Pancreas (tissue), 10 donors: ENCODE results near the gene WDR49. TPM values are rescaled to one million over a fixed set of nuclear protein-coding genes. Genes with fewer than 3 reads are reported as not detected.

Experiments
- ATAC-seq, 4 donors: fragments of 200-7000 bp; cut with Tn5 transposase; one replicate each; pipeline versions ENCODE4 v1.8.0 to v1.9.1; 2020; ENCODE audit warnings: mild to moderate bottlenecking in 4 of 4, moderate library complexity in 4 of 4
- DNase-seq, 6 donors: peaks; one replicate each; pipeline ENCODE4 v3.0.0-alpha.2; 2020
- FAIRE-seq: peaks from 2 replicates; lab custom pipeline; 2012; peaks lifted over from hg19 to GRCh38; lab: Jason Lieb, UNC
- H3K27ac ChIP-seq, 4 donors: fragments of 200-600 bp; sonication (generic); 1 replicate in 3 of 4; 2 replicates in 1 of 4; pipeline versions ENCODE4 v1.5.0 to v1.8.0; 2020
- H3K27me3 ChIP-seq, 4 donors: fragments of 200-600 bp; one replicate each; pipeline ENCODE4 v1.8.0; 2021
- H3K36me3 ChIP-seq, 3 donors: fragments of 200-600 bp; sonication (generic) in 1 of 3; one replicate each; pipeline versions ENCODE4 v1.5.0 to v1.8.0; 2020 to 2021
- H3K4me1 ChIP-seq, 3 donors: fragments of 200-600 bp; one replicate each; pipeline ENCODE4 v1.8.0; 2021
- H3K4me3 ChIP-seq, 4 donors: fragments of 200-600 bp; sonication (generic) in 2 of 4; one replicate each; pipeline versions ENCODE4 v1.5.0 to v1.8.0; 2020 to 2021
- H3K9me3 ChIP-seq, 4 donors: fragments of 200-600 bp; one replicate each; pipeline ENCODE4 v1.8.0; 2021
- WGBS, 2 donors: extraction: QIAGEN DNeasy Blood & Tissue Kit; methylation state at CpG; one replicate each; pipeline ENCODE4 v1.1.7; 2013; 5-methylcytosine and 5-hydroxymethylcytosine counted together
- intact Hi-C, 3 donors: fragments of 100-400 bp; cut with DNase I; formaldehyde crosslinking; loops; one replicate each; pipeline versions ENCODE4 v1.11.1 to v1.14.2; 2022
- polyA plus RNA-seq, 2 donors: library from polyadenylated mRNA; stranded (reverse); fragments of 200-250 nt; gene quantifications; one replicate each; pipeline ENCODE4 v1.2.3, GENCODE V29; 2013
- total RNA-seq, 6 donors: library from RNA; stranded (reverse); fragmentation: NEBNext Ultra II Directional in 4 of 6; extraction: Animal tissue kit (Norgen Biotek cat#: 25700) in 4 of 6; gene quantifications; one replicate each; pipeline versions ENCODE4 v1.2.1 to v1.2.4, GENCODE V29; 2021 to 2023
- TF ChIP-seq, protein P1 (sequence below), 4 donors: fragments of 200-600 bp; sonication (generic) in 3 of 4; IDR thresholded peaks; one replicate each; pipeline versions ENCODE4 v1.5.0 to v1.8.0; 2021; ENCODE audit warnings: antibody characterized with exemption in 4 of 4
- donor health status: healthy with polysubstance abuse.
- donor health status: DM: no; HTN: no; CAD: no; lungs with moderate emphysema.
- donor health status: DM: no; HTN: no; CAD: no.
- donor health status: control.
- donor health status: control.
- donor health status: Bipolar disorder and iron deficiency.
- donor health status: DM: yes; HTN: yes; CAD: no.
- donor health status: DM: no; HTN: no; CAD: no.
- donor health status: DM: no; HTN: no; CAD: no.
- donor health status: DM: yes; HTN: yes; CAD: no.

Gene WDR49
- total and polyA plus RNA-seq, 8 donors: 0.02 to 0.79 (median 0.44) TPM

- intact Hi-C loops: no loop called here
- peak overlapping the region in 2 of 4 donors; percentile 38 to 39 for H3K4me3 ChIP-seq
- TF ChIP-seq, protein P1, sequence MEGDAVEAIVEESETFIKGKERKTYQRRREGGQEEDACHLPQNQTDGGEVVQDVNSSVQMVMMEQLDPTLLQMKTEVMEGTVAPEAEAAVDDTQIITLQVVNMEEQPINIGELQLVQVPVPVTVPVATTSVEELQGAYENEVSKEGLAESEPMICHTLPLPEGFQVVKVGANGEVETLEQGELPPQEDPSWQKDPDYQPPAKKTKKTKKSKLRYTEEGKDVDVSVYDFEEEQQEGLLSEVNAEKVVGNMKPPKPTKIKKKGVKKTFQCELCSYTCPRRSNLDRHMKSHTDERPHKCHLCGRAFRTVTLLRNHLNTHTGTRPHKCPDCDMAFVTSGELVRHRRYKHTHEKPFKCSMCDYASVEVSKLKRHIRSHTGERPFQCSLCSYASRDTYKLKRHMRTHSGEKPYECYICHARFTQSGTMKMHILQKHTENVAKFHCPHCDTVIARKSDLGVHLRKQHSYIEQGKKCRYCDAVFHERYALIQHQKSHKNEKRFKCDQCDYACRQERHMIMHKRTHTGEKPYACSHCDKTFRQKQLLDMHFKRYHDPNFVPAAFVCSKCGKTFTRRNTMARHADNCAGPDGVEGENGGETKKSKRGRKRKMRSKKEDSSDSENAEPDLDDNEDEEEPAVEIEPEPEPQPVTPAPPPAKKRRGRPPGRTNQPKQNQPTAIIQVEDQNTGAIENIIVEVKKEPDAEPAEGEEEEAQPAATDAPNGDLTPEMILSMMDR (IDR thresholded peaks at IDR 0.05): no peak
- no peaks in the 10 kb centered on the region for H3K9me3 ChIP-seq
- DNase-seq (peak in 4 of 6 donors; percentile 37 to 79 (median 62)), FAIRE-seq (no peak), ATAC-seq (peak; percentile 87 to 90 (median 90))
- peaks cover 0 to 6% (median 0%) of the 10 kb centered on the region in 3 donors for H3K36me3 ChIP-seq
- peaks cover 6 to 16% (median 9%) of the 10 kb centered on the region in 3 donors for H3K4me1 ChIP-seq
- no peaks in the 10 kb centered on the region for H3K27me3 ChIP-seq
- H3K27ac ChIP-seq: peak overlapping the region in 2 of 4 donors; percentile 78 to 79
- WGBS, 2 donors: 33 to 39% methylated on average over 5 of the region's 5 CpGs
Measured at GRCh38 chr3:167467848-167468611, 185.7 kb downstream of the WDR49 start.

GRCh38 chr3:167466966-167467365 is 186.8 kb downstream of the WDR49 start:
- Histone ChIP-seq H3K4me1 (peaks cover 6 to 16% (median 9%) of the 10 kb centered on the region in 3 donors), H3K36me3 (peaks cover 0 to 6% (median 0%) of the 10 kb centered on the region in 3 donors), H3K4me3 (peak overlapping the region in 1 of 4 donors; percentile 6), H3K27me3 (no peaks in the 10 kb centered on the region), H3K27ac (peak overlapping the region in 2 of 4 donors; percentile 78 to 79), H3K9me3 (no peaks in the 10 kb centered on the region)
- no peak for DNase-seq
- no peak for ATAC-seq
- TF ChIP-seq, protein P1 (IDR thresholded peaks at IDR 0.05): no peak
- intact Hi-C loops: no loop called here
- no peak for FAIRE-seq

- TF ChIP-seq, protein P1 (IDR thresholded peaks at IDR 0.05): no peak
- Histone ChIP-seq H3K9me3 (no peaks in the 10 kb centered on the region), H3K4me3 (no peak overlapping the region), H3K36me3 (no peaks in the 10 kb centered on the region), H3K27me3 (peaks cover 0 to 2% (median 0%) of the 10 kb centered on the region in 4 donors), H3K4me1 (peaks cover 0 to 3% (median 3%) of the 10 kb centered on the region in 3 donors), H3K27ac (no peak overlapping the region)
- intact Hi-C loops: no loop called here
- no peak for DNase-seq
- 39 to 43% methylated on average over 6 of the region's 6 CpGs for WGBS, 2 donors
- FAIRE-seq: no peak
- peak in 3 of 4 donors; percentile 56 to 77 (median 63) for ATAC-seq
Measured at GRCh38 chr3:167456157-167456799, 197.5 kb downstream of the WDR49 start.

GRCh38 chr3:167453815-167454214 is 199.9 kb downstream of the WDR49 start:
- Histone ChIP-seq H3K9me3 (no peaks in the 10 kb centered on the region), H3K27ac (no peak overlapping the region), H3K4me1 (peaks cover 0 to 3% (median 3%) of the 10 kb centered on the region in 3 donors), H3K36me3 (no peaks in the 10 kb centered on the region), H3K4me3 (no peak overlapping the region), H3K27me3 (peaks cover 0 to 2% (median 0%) of the 10 kb centered on the region in 4 donors)
- FAIRE-seq: no peak
- WGBS, 2 donors: 90% methylated on average over 2 of the region's 2 CpGs
- no peak for DNase-seq
- no peak for ATAC-seq
- intact Hi-C loops: no loop called here
- TF ChIP-seq, protein P1 (IDR thresholded peaks at IDR 0.05): no peak
